SH-SY5Y (cell line): ENCODE measurements around the gene CFAP70.

Experiments
- GATA2 ChIP-seq: IDR thresholded peaks from 2 replicates; pipeline ENCODE4 v1.6.1; 2011; ENCODE audit warnings: mild to moderate bottlenecking, low read depth, low read length
- GATA3 ChIP-seq: IDR thresholded peaks from 2 replicates; pipeline ENCODE4 v1.6.1; 2011; ENCODE audit warnings: low read depth, mild to moderate bottlenecking, low read length, moderate library complexity

- no peak for TF ChIP-seq GATA2
- no peak for TF ChIP-seq GATA3
These were observed 119.6 kb downstream of the CFAP70 start for GRCh38 chr10:73238990-73239566.
